Large intestine (tissue), 3 donors: ENCODE measurements around the gene DPYSL4. TPM values are rescaled to one million over a fixed set of nuclear protein-coding genes. Genes with fewer than 3 reads are reported as not detected.

Source experiments
- DNase-seq, 2 donors: peaks; one replicate each; pipeline versions ENCODE4 v3.0.0 to v3.0.0-alpha.2; 2013
- H3K27ac ChIP-seq: one replicate; pipeline ENCODE4 v1.5.1; 2013; ENCODE audit warnings: low read length
- H3K27me3 ChIP-seq: 2 replicates; pipeline ENCODE4 v1.6.1; 2013; ENCODE audit warnings: low read length; ENCODE audit not compliant: control insufficient read depth, insufficient read depth
- H3K36me3 ChIP-seq: 2 replicates; pipeline ENCODE4 v1.6.1; 2013; ENCODE audit warnings: low read length; ENCODE audit not compliant: control insufficient read depth, insufficient read depth
- H3K4me1 ChIP-seq: one replicate; pipeline ENCODE4 v1.6.1; 2013; ENCODE audit warnings: low read length; ENCODE audit not compliant: control insufficient read depth, insufficient read depth
- H3K4me3 ChIP-seq: one replicate; pipeline ENCODE4 v1.5.1; 2013; ENCODE audit warnings: low read length
- H3K9me3 ChIP-seq: one replicate; pipeline ENCODE4 v1.6.1; 2013; ENCODE audit warnings: mild to moderate bottlenecking, low read depth, low read length, moderate library complexity; ENCODE audit not compliant: control insufficient read depth
- WGBS: methylation state at CpG from one replicate; pipeline ENCODE4 v1.1.5; 2013; ENCODE audit warnings: low lambda C conversion rate; ENCODE audit not compliant: insufficient coverage; 5-methylcytosine and 5-hydroxymethylcytosine counted together
- polyA plus RNA-seq: library from polyadenylated mRNA; unstranded; fragments of 120-200 nt; gene quantifications from one replicate; pipeline ENCODE4 v1.2.1, GENCODE V29; 2013

The DPYSL4 gene
- polyA plus RNA-seq, 1 donor = 4.6 TPM

- Histone ChIP-seq H3K4me3 (no peak overlapping the region), H3K9me3 (no peaks in the 10 kb centered on the region), H3K27me3 (no peaks in the 10 kb centered on the region), H3K27ac (no peak overlapping the region), H3K36me3 (no peaks in the 10 kb centered on the region), H3K4me1 (peaks cover 8% of the 10 kb centered on the region)
- WGBS = no CpG with 5 or more reads among the region's 13 CpGs
- DNase-seq = no peak
Observed at GRCh38 chr10:132246296-132246695, 59.5 kb downstream of the DPYSL4 start.

DNA sequence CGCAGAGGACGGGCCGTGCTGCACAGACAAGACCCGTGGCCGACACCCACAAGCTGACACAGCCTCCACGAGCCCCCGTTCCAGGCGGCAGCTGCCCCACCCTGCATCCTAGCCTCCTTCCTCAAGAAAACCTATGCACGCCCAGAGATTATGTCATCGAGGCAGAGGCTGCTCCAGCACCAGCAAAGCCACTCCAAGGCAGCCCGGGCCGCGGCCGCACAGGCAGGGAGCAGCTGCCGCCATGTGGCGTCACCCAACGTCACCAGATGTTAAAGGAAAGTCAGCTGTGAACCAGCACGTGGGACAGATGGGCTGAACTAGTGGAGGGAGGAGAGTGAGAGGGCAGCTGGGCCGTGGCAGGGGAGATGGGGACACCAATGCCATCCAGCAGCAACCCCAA is 61.2 kb downstream of the DPYSL4 start:
- DNase-seq = no peak
- no peaks in the 10 kb centered on the region for H3K27me3 ChIP-seq
- H3K4me3 ChIP-seq = no peak overlapping the region
- H3K4me1 ChIP-seq = peaks cover 8% of the 10 kb centered on the region
- H3K36me3 ChIP-seq = no peaks in the 10 kb centered on the region
- no CpG with 5 or more reads among the region's 19 CpGs for WGBS
- H3K9me3 ChIP-seq = no peaks in the 10 kb centered on the region
- H3K27ac ChIP-seq = no peak overlapping the region

GRCh38 chr10:132248455-132249225 is 61.9 kb downstream of the DPYSL4 start:
- Histone ChIP-seq H3K4me3 (no peak overlapping the region), H3K27ac (no peak overlapping the region), H3K27me3 (no peaks in the 10 kb centered on the region), H3K36me3 (no peaks in the 10 kb centered on the region), H3K4me1 (peaks cover 8% of the 10 kb centered on the region), H3K9me3 (peaks cover 5% of the 10 kb centered on the region)
- no CpG with 5 or more reads among the region's 38 CpGs for WGBS
- peak; percentile 41 for DNase-seq

DNA sequence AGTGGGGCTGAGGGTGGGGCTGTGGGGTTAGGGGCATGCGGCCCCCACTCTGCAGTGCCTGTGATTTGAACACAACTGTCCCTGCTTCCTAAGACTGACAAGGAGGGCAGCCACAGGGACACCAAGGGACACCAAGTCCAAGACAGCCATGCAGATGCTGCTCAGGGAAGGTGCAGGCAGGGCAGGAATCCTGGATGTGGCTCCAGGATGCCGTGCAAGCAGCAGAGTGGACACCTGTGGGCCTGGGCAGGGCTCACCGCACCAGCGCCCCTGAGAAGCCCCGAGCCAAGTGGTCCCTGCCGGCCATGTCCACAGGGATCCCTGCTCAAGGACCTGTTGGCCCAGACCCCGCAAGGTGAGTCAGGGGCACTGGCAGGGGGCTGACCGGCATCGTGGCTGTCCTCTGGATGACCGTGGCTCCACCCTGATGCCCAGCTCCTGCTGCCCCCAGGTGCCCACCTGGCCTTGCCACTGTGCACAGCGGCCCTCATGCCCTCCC is 62.5 kb downstream of the DPYSL4 start:
- no CpG with 5 or more reads among the region's 11 CpGs for WGBS
- H3K36me3 ChIP-seq = no peaks in the 10 kb centered on the region
- H3K4me3 ChIP-seq = no peak overlapping the region

GRCh38 chr10:132249824-132250375 is 63.2 kb downstream of the DPYSL4 start:
- no peaks in the 10 kb centered on the region for H3K27me3 ChIP-seq
- H3K4me3 ChIP-seq = no peak overlapping the region
- peaks cover 5% of the 10 kb centered on the region for H3K9me3 ChIP-seq
- H3K4me1 ChIP-seq = peaks cover 8% of the 10 kb centered on the region
- H3K36me3 ChIP-seq = no peaks in the 10 kb centered on the region
- no peak overlapping the region for H3K27ac ChIP-seq
- DNase-seq = no peak
- WGBS = no CpG with 5 or more reads among the region's 17 CpGs

More for the DNA sequence above, 62.5 kb downstream of the DPYSL4 start:
- Histone ChIP-seq H3K27ac (no peak overlapping the region), H3K27me3 (no peaks in the 10 kb centered on the region), H3K4me1 (peaks cover 8% of the 10 kb centered on the region), H3K9me3 (peaks cover 5% of the 10 kb centered on the region)
- DNase-seq = no peak

DNA sequence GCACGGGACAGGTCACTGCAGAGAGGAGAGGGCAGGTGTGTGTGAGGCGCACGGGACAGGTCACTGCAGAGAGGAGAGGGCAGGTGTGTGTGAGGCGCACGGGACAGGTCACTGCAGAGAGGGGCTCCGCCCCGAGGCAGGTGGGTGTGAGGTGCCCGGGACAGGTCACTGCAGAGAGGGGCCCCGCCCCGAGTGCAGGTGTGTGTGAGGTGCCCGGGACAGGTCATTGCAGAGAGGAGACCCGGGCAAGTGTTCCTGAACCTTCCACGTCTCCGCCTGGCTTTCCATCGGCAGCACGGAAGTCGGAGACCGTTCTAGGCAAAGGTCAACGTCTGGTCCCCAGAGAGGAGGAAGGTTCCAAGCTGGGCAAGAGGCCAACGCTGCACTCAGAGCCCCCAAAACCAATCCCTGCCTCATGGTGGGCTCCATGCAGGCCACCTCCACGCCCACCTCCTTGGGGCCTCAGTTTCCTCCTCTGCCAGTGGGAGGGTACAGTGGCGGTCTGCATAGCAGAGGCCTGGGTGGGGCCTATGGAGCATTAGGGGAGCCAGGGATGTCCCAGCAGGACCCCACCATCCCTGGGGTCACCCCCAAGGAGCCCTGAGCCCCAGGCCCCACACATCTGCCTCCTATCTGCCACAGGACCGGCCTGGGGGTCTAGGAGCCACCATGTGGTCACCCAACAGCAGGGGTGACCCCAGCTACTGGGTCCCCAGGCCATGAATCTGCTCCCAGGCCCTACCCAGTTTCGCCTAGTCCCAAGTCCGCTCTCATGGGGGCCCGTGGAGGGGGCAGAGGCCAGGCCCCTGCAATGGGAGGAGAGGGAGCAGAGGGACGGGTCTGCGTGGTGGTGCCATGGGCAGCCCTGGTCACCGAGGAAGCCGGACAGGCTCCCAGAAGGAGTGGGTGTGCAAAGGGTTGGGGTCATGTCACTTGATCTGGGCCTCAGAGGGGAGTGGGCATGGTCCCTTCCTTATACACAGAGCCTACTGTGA is 64.0 kb downstream of the DPYSL4 start:
- 50% methylated on average over 2 of the region's 30 CpGs for WGBS
- Histone ChIP-seq H3K36me3 (no peaks in the 10 kb centered on the region), H3K9me3 (peaks cover 5% of the 10 kb centered on the region), H3K4me3 (no peak overlapping the region), H3K27ac (peak overlapping the region; percentile 33), H3K4me1 (peaks cover 8% of the 10 kb centered on the region), H3K27me3 (no peaks in the 10 kb centered on the region)
- peak; percentile 44 to 70 for DNase-seq

DNA sequence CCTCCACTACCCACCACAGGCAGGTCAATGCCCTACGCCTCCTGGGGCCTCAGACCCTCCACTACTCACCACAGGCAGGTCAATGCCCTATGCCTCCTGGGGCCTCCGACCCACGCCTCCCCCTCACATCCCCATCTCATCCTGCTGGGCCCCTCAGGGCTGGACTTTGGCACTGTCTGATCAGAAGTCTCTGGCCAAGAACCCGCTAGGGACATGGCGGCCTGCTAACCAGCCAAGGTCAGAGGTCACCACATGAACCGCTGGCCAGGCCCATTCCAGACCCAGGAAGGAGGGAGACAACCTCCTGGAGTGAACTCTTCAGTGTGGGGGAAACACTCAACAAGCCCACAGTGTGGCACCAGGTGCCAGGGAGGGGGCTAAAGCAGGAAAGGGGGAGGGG is 65.2 kb downstream of the DPYSL4 start:
- Histone ChIP-seq H3K27ac (no peak overlapping the region), H3K4me3 (no peak overlapping the region), H3K4me1 (peaks cover 8% of the 10 kb centered on the region), H3K9me3 (peaks cover 5% of the 10 kb centered on the region), H3K36me3 (no peaks in the 10 kb centered on the region), H3K27me3 (no peaks in the 10 kb centered on the region)
- peak; percentile 52 to 80 for DNase-seq
- no CpG with 5 or more reads among the region's 6 CpGs for WGBS

- H3K27ac ChIP-seq = no peak overlapping the region
- H3K9me3 ChIP-seq = peaks cover 5% of the 10 kb centered on the region
- DNase-seq = no peak
- no peak overlapping the region for H3K4me3 ChIP-seq
- WGBS = no CpG with 5 or more reads among the region's 17 CpGs
- peaks cover 8% of the 10 kb centered on the region for H3K4me1 ChIP-seq
- no peaks in the 10 kb centered on the region for H3K27me3 ChIP-seq
- H3K36me3 ChIP-seq = no peaks in the 10 kb centered on the region
Observed at GRCh38 chr10:132252412-132252811, 65.7 kb downstream of the DPYSL4 start.

DNA sequence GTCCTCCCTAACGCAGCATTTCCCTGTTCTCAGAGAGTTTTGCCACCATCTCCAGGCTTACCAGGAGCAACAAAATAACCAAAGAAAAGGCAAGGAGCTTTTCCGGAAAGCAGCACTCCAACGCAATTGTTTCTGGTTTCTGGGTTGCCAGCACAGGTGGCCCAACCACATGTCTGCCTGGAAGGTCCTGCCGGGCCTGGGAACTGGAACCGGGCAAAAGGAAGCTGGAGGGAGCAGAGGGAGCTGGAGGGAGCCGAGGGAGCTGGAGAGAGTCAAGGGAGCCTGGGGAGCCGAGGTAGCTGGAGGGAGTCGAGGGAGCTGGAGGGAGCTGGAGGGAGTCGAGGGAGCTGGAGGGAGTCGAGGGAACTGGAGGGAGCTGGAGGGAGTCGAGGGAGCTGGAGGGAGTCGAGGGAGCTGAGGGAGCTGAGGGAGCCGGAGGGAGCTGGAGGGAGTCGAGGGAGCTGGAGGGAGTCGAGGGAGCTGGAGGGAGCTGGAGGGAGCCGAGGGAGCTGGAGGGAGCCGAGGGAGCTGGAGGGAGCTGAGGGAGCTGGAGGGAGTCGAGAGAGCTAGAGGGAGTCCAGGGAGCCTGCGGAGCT is 66.4 kb downstream of the DPYSL4 start:
- DNase-seq = no peak
- H3K27ac ChIP-seq = no peak overlapping the region
- no peaks in the 10 kb centered on the region for H3K27me3 ChIP-seq
- H3K36me3 ChIP-seq = no peaks in the 10 kb centered on the region
- H3K4me1 ChIP-seq = peaks cover 8% of the 10 kb centered on the region
- WGBS = no CpG with 5 or more reads among the region's 19 CpGs
- H3K9me3 ChIP-seq = peaks cover 5% of the 10 kb centered on the region
- no peak overlapping the region for H3K4me3 ChIP-seq

- Histone ChIP-seq H3K4me1 (peaks cover 4% of the 10 kb centered on the region), H3K27me3 (no peaks in the 10 kb centered on the region), H3K9me3 (peaks cover 5% of the 10 kb centered on the region), H3K36me3 (no peaks in the 10 kb centered on the region), H3K27ac (no peak overlapping the region), H3K4me3 (no peak overlapping the region)
- DNase-seq = no peak
- WGBS = no CpG with 5 or more reads among the region's 14 CpGs
Observed at GRCh38 chr10:132254841-132255240, 68.1 kb downstream of the DPYSL4 start.
